ENCODE data around the gene PANK1. TPM values are rescaled to one million over a fixed set of nuclear protein-coding genes. Genes with fewer than 3 reads are reported as not detected.

The PANK1 gene
- total and polyA plus RNA-seq, 8 donors = 9.4 to 21.1 (median 17.5) TPM

GRCh38 chr10:89590326-89590725, 54.7 kb downstream of the PANK1 start:
- intact Hi-C loops (cut with DNase I) = no loop called here
- Histone ChIP-seq H3K9me3 (no peaks in the 10 kb centered on the region), H3K4me1 (no peaks in the 10 kb centered on the region), H3K27me3 (no peaks in the 10 kb centered on the region), H3K36me3 (peaks cover 0 to 3% of the 10 kb centered on the region in 2 donors), H3K4me3 (no peak overlapping the region), H3K27ac (no peak overlapping the region)
- no peak for ATAC-seq
- no peak for DNase-seq
- TF ChIP-seq CTCF (IDR thresholded peaks at IDR 0.05) = no peak

- ATAC-seq (no peak), DNase-seq (no peak)
- intact Hi-C loops (cut with DNase I) = no loop called here
- peaks cover 0 to 3% of the 10 kb centered on the region in 2 donors for H3K36me3 ChIP-seq
- no peak overlapping the region for H3K4me3 ChIP-seq
- no peaks in the 10 kb centered on the region for H3K9me3 ChIP-seq
- H3K27me3 ChIP-seq = no peaks in the 10 kb centered on the region
- H3K27ac ChIP-seq = no peak overlapping the region
- no peak for TF ChIP-seq CTCF (IDR thresholded peaks at IDR 0.05)
- no peaks in the 10 kb centered on the region for H3K4me1 ChIP-seq
These were observed 55.8 kb downstream of the PANK1 start for GRCh38 chr10:89589101-89589720.

GRCh38 chr10:89588671-89589070, 56.4 kb downstream of the PANK1 start:
- H3K27ac ChIP-seq = no peak overlapping the region
- H3K9me3 ChIP-seq = no peaks in the 10 kb centered on the region
- no peaks in the 10 kb centered on the region for H3K27me3 ChIP-seq
- peaks cover 0 to 3% of the 10 kb centered on the region in 2 donors for H3K36me3 ChIP-seq
- no peak for DNase-seq
- intact Hi-C loops (cut with DNase I) = no loop called here
- no peak overlapping the region for H3K4me3 ChIP-seq
- no peaks in the 10 kb centered on the region for H3K4me1 ChIP-seq
- no peak for TF ChIP-seq CTCF (IDR thresholded peaks at IDR 0.05)
- no peak for ATAC-seq

GRCh38 chr10:89582022-89582421, 63.0 kb downstream of the PANK1 start:
- no peak for ATAC-seq
- no peaks in the 10 kb centered on the region for H3K4me1 ChIP-seq
- H3K27me3 ChIP-seq = no peaks in the 10 kb centered on the region
- H3K27ac ChIP-seq = no peak overlapping the region
- TF ChIP-seq CTCF (IDR thresholded peaks at IDR 0.05) = no peak
- no peaks in the 10 kb centered on the region for H3K36me3 ChIP-seq
- no peak overlapping the region for H3K4me3 ChIP-seq
- peaks cover 0 to 1% of the 10 kb centered on the region in 2 donors for H3K9me3 ChIP-seq
- intact Hi-C loops (cut with DNase I) = no loop called here
- DNase-seq = no peak

GRCh38 chr10:89580243-89580642, 64.8 kb downstream of the PANK1 start:
- no peak for TF ChIP-seq CTCF (IDR thresholded peaks at IDR 0.05)
- H3K36me3 ChIP-seq = no peaks in the 10 kb centered on the region
- H3K4me3 ChIP-seq = no peak overlapping the region
- intact Hi-C loops (cut with DNase I) = no loop called here
- H3K27me3 ChIP-seq = no peaks in the 10 kb centered on the region
- DNase-seq = no peak
- no peak for ATAC-seq
- peaks cover 0 to 3% of the 10 kb centered on the region in 2 donors for H3K9me3 ChIP-seq
- no peaks in the 10 kb centered on the region for H3K4me1 ChIP-seq
- no peak overlapping the region for H3K27ac ChIP-seq
